Measurements from ENCODE around the gene FAT4. TPM values are rescaled to one million over a fixed set of nuclear protein-coding genes. Genes with fewer than 3 reads are reported as not detected.

The FAT4 gene
- total and polyA plus RNA-seq, 2 of the 8 experiments (the other 6 are each of a cell fraction or from before 2014, with no cell fraction given), result 1.3 to 5.3 TPM

GRCh38 chr4:125313497-125313896 is 1.3 kb upstream of the FAT4 start (continued):
- TF ChIP-seq TEAD4 (IDR thresholded peaks at IDR 0.05; ENCODE audit: low read depth, low read length) (0 out of 2 replicates have a peak, but pooled peaks have one; percentile 59), SIN3A (conservative IDR thresholded peaks at IDR 0.05 in 1 of 2, IDR thresholded peaks at IDR 0.05 in 1 of 2; ENCODE audit: low read depth in 1 of 2, low read length in 2 of 2) (no peak), POLR2AphosphoS5 (IDR thresholded peaks at IDR 0.05; ENCODE audit: low read depth, low read length) (no peak), HDAC6 (IDR thresholded peaks at IDR 0.05; ENCODE audit: low read depth, low read length) (no peak), EGR1 (IDR thresholded peaks at IDR 0.05; ENCODE audit: borderline replicate concordance, low read depth, low read length) (no peak), TAF1 (IDR thresholded peaks at IDR 0.05; ENCODE audit: low read depth, low read length) (no peak), JUN (IDR thresholded peaks at IDR 0.05; ENCODE audit: low read depth, low read length) (no peak), ZNF274 (IDR thresholded peaks at IDR 0.05; ENCODE audit: borderline replicate concordance, extremely low read depth, low read length) (no peak), SRF (IDR thresholded peaks at IDR 0.05; ENCODE audit: low read depth, low read length) (no peak), SIX5 (IDR thresholded peaks at IDR 0.05; ENCODE audit: low read depth, low read length) (no peak), TAF7 (optimal IDR thresholded peaks at IDR 0.05; ENCODE audit: borderline replicate concordance, low read depth, low read length) (no peak)
- TF ChIP-seq, protein P1, sequence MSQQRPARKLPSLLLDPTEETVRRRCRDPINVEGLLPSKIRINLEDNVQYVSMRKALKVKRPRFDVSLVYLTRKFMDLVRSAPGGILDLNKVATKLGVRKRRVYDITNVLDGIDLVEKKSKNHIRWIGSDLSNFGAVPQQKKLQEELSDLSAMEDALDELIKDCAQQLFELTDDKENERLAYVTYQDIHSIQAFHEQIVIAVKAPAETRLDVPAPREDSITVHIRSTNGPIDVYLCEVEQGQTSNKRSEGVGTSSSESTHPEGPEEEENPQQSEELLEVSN (IDR thresholded peaks at IDR 0.05), result no peak
